ENCODE data around the gene LETM1.

LETM1 gene

DNA sequence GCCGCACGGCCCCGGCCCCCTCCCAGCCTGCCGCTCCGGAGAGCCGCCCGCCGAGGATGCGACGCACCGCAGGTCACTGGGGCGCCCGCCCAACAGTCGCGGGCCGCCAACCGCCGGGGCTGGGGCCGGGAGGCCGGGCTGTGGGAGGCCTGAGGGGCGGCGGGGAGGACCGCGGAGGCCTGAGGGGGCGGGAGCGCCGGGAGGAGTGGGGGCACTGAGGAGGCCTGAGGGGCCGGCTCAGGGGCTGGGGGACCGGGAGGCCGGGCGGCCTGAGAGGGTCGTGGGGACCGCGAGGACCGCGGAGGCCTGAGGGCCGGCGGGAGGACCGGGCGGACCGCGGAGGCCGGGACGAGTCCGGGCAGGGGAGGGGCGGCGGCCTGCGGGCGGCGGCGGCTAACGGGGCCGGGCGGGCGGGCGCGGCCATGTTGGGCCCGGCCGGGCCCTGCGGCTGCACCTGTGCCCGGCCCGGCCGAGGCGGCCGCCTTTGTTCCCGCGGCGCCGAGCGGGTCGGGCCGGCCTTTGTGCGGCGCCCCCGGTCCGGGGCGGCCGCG, 15.6 kb upstream of the LETM1 start:
- DNase-seq, result no peak

DNA sequence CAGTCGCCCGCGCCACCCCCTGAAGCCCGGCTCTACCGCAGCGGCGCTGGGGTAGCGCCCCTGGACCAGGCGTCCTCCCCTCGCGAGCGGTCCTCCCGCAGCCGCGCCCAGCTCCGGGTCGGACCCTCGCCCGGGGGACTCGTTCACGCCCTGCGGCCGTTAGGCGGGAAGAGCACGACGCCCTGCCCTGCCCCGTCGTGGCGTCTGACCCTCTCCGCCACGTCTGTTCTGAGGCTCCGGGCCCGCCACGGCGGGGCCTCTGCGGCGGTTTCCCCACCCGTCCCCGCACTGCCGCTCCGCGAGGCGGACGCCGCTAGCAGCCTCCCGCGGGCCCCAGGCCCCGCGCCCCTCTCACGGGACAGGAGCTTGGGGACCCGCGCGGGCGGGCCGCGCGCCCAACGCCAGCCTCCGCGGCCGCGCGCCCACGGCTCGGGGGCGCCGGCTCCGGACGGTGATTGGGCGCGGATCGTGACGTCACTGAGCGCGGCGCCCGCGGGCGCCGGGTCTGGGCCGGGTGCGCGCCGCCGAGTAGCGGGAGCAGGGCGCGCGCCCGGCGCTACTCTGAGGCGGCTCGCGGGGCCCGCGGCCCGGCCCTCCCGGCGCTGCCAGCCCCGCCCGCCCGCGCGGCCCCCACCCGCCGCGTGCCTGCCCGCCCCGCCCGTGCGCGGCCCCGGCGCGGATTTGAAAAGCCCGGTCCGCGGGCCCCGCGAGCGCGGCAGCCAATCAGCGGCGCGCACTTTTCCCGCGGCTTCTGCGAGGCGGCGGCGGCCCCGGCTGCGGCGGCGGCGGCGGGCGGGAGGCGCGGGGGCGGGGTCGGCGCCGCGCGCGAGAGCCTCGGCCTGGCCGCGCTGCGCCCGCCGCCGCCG, 14.9 kb upstream of the LETM1 start, which contains the start of gene NSD2:
Gene NSD2 (plus strand): TSS at position 816 of the 866 bp plus-strand sequence. CDS start 29,262 bp downstream, outside the sequence.
- DNase-seq, result peak; percentile 89

DNA sequence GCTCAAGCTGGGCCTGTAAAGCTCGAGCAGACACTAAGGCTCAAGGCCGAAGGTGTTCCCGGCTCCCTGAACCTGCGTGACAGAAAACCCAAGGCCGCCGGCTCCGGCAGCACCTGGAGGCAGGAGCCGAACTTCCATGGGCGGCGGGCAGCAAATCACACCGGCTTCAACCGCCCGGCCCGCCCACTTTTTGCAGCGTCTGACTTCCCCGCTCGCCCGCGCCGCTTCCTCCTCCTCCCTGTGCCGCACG, 14.3 kb upstream of the LETM1 start:
- DNase-seq, result peak; percentile 77

DNA sequence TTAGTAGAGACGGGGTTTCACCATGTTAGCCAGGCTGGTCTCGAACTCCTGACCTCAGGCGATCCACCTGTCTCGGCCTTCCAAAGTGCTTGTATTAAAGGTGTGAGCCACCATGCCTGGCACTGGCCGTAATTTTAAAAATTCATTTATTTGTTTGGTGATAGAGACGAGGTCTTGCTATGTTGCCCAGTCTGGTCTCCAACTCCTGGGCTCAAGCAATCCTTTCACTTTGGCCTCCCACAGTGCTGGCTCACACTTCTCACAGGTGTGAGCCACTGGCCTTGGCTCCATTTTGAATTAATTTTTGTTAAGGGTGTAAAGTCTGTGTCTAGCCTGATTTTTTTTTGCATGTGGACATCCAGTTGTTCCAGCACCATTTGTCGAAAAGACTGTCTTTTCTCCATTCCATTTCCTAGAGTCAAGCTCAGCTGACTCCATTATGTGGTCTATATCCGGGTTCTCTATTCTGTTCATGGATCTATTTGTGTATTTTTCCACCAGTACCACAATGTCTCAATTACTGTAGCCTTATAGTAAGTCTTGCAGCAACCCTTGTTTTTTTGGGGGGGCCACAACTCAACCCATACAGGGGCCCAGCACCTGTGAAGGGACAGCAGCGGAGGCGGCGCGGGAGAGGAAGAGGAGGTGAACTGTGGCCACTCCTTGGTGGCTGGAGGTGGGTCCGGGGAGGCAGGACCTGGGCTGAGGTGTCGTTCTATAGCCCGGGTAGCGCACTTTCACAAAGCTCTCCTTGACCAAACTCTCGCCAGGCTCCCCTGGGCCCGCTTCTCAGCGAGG, 13.8 kb upstream of the LETM1 start:
- DNase-seq, result no peak

DNA sequence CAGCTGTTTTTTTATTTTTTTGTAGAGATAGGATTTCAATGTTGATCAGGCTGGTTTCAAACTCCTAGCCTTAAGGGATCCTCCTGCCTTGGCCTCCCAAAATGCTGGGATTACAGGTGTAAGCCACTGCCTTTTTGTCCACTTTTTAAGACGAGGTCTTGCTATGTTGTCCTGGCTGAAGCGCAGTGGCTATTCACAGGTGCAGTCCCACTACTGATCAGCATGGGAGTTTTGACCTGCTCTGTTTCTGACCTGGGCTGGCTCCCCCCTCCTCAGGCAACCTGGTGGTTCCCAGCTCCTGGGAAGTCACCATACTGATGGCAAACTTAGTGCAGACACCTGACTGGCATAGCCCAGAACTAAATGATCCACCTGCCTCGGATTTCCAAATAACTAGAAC, 13.0 kb upstream of the LETM1 start:
- no peak for DNase-seq

DNA sequence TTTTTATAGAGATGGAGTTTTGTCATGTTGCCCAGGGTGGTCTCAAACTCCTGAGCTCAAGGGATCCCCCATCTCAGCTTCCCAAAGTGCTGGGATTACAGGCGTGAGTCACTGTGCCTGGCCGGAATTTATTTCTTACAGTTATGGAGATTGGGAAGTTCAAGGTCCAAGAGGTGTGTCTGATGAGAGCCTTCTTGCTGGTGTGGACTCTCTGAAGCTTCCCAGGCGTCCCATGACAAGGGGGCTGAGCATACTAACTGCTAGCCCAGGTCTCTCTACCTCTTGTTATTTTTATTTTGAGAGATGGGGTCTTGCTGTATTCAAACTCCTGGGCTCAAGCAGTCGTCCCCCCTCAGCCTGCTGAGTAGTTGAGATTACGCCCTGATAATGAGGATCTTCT, 12.3 kb upstream of the LETM1 start:
- no peak for DNase-seq

DNA sequence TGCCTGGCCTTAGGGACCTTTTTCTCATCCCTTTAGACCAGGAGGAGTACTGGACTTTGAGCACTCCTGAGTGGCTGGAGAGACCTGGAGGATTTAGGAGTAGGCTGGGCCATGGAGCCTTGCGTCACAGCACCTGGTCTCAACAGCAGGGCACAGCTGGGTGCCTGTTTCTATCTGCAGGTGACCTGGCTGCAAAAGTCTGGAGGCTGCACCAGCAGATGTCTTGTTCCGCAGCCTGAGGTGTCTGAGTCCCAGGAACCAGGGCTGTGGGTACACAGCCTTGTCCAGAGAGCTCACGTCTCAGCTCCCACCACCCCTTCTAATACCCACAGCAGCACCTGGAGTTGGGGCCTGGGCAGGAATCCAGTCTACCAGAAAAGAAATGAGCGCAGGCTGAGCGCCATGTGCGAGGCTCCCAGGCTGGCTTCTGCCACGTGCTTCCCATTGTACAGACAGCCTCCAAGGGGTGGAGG, 10.3 kb upstream of the LETM1 start:
- no peak for DNase-seq

DNA sequence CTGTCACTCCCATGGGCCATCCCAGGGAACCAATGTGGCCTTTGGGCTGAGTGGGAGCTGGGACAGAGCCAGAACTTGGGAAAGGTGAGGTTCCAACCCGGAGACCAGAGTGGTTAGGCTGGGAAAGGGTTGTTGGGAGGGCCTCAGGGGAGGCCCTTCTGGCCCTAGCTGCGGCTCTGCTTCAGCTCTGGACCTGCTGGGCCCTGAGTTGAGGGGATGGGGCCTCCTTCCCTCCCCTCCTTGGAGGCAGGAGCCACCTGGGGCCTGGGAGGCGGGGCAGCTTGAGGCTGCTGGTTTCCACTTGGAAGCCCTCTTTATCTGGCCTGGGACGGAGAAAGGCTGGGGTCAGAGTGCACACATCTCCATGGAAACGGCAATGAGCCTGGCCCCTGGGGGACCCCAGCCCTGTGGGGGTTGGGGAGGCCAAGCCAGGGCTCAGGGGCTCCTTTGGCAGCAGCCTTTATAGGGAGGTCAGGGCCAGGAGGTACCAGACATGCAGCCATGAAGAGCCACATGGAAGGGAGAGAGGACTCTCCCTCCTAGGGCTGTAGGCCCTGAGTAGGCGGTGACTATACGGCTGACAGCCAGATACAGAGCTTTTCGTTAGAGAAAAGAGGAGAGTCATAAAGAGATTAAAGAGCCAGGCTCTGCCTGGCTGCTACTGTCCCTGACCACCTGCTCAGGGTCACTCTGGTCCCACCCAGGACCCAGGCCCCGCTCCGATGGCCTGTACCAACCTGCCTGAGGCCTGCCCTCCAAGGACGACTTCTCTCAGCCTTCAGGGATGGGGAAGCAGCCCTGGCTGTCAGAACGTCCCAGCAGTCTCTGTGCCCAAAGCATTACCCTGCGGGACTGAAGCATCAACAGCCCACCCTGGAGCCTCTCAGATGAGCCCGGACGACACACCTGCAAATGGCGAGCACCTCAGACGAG, 8.4 kb upstream of the LETM1 start:
- DNase-seq, result no peak

DNA sequence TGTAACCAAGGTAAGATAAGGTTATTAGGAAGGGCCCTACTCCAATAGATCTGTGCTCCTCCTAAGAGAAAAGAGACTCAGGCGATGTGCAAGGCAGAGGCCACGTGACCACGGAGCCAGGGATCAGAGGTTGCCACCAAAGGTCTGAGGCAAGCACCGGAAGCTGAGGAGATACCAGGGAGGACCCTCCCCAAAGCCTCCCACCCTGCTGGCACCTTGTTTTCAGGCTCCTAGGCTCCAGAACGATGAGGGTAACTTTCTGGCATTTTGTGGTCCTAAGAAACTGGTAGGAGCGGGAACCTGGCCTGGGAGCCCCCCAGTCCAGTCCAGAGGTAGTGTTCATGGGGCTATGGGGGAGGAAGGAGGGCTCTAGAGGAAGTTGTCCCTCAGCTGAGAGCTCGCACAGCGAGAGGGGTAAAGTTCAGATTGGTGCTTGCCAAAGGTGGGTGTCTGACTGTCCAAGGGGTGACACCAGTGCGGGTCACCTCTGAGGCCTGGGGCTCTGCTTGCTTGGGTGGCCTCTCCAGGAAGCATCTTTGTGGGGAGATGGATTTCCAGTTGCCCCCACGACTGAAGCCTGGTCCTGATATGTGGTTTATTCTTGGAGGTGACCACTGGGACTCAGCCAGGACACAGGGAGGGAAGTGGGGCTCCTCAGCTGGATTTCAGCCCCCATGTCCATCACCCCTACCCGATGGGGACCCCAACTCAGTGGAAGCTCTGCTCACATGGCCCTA, 7.5 kb upstream of the LETM1 start:
- no peak for DNase-seq

DNA sequence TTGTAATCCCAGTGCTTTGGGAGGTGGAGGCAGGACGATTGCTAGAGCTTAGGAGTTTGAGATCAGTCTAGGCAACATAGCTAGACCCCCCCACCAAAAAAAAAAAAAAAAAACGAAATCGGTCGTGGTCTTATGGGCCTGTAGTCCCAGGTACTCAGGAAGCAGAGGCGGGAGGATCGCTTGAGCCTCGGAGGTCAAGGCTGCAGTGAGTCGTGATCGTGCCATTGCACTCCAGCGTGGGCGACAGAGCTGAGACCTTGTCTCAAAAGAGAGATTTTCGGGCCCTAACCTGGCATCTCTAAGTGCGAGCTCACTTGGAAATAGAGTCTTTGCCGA, 7.0 kb upstream of the LETM1 start:
- DNase-seq, result no peak

DNA sequence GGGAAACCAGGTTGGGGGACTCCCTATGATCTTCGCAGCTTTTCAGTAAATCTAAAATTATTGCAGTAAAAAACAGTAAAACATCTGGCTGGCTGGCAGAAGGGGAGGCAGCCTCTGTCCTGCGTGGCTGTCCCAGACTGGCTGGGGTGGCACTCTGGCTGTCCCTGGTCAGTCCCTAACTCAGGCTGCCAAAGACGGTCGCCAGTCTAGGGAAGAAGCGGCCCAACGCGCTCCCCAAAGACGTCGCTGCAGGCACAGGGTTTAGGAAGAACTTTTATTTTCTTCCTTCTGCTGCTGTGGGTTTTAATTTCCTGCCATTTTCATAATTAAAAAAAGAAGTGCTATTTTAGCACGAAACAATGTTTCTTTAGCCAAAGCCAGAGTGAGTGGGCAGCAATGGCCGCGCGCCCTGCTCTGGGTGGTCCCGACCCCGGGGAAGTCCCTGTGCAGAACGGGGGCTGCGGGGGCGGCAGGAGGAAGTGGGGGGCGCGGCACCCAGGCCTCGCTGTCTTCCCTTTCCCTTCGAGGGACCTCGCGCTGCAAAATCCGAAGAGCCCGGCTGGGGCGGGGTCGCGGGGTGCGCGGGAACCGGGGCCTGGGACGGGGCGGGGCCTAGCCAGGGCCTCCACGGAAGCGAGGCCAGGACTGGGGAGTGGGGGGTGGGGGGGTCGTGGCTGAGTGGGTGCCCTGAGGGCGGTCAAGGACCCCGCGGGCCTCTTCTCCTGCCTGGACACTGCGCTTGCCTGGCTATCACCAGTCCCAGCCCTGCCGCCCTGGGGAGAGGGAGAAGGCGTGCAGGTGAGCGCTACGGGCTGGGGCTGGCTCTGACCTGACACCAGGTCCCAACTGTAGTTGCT, 6.3 kb upstream of the LETM1 start:
- DNase-seq, result no peak

DNA sequence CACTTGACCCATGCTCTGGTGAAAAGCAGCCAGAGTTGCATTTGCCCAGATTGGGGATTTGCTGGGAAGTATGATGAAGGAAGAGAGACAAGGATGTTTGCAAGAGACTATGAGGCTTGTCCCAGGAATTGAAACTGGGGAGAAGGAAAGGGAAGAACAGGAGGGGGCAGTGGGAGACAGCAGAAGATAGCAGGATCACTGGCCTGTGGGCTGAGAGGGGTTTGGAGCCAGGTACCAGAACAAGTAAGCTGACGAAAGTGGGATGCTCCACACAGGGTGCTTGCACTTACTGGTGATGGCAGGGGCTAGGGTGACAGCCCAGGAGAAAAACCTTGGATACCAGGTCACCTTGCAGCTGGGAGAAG, 3.4 kb upstream of the LETM1 start:
- DNase-seq, result no peak

DNA sequence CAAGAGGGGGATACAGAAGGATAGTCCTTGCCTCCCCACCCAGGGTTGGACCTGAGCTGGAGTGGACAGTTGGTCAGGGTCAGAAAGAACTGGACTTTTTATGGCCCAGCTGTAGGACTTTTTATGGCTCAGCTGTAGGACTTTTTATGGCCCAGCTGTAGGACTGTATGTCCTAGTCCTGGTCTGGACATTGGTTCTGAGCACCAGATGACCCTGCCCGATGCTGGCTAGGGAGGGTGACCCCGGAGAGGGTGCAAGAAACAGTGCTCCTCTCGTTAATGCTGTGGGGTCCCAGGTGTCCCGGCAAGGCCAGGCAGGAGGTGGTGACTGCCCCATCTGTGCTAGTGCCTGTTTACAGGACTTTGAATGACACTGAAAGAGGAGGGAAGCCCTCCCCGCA, 2.0 kb upstream of the LETM1 start:
- no peak for DNase-seq

DNA sequence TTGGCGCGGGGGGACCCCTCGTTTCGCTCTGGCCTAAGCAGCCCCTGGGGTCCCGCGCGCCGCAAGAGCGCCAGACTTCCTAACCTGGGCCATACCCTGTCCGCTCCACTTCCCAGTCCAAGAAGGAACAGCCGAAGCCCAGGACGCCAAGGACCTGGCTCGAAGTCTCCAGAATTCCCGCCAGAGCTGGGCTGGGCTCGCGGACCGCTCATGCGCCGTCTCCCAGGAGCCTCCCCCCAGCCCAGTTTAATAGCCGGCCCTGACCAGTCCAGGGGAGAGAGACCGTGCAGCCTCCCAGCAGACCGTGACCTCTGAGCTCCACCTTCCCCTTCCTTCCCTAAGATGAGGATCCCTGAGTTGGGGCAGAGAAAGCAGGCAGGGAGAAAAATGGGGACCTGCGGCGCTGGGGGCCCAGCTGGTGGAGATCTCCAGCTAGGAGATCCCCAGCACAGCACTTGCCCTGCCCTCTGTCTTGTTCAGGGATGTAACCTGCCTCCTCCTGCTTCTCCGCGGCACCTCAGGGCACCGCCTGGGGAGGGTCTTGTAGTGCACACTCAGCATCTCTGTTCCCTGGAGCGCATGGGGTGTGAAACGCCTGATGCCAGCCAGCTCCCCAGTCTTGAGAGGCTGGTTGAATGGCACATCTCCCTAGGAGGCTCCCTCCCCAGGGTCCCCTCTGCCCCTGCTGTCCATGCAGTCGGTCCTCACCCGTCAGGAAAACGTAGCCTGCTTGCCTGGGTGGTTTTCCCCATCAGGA, 1.2 kb upstream of the LETM1 start:
- no peak for DNase-seq

DNA sequence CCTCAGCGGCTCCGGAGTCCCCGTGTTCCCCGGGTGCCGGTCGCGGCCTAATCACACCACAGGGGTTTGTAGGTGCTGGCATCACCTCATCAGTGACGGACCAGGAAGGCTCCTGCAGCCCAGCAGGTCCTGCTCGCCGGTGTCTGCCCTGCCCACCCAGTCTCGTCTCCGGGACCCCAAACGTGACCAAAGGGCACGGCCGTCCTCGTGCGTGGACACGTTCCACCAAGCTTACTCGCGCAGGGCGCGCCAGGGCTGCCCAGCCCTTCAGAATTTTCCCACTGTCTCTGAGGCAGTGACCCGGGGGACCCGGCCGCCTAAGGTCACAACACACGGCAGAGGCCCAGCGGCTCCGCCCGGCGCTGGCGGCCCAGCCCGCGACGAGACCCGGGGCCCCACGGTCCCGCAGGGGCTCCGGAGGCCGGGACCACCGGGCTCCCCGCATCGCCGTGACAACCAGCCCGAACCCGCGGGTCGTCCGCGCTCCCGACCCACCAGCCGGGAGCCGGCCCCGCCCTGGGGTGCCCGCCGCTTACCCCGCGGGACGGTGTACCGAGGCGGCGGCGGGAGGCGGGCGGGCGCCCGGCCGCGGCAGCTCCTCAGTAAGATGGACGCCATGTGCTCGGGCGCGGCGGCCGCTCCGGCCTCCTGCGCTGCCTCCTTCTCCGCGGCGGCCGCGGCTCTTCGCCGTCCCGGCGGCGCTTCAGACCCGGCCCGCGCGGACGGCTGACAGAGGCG, 454 bp downstream of the LETM1 start:
- DNase-seq, result no peak

DNA sequence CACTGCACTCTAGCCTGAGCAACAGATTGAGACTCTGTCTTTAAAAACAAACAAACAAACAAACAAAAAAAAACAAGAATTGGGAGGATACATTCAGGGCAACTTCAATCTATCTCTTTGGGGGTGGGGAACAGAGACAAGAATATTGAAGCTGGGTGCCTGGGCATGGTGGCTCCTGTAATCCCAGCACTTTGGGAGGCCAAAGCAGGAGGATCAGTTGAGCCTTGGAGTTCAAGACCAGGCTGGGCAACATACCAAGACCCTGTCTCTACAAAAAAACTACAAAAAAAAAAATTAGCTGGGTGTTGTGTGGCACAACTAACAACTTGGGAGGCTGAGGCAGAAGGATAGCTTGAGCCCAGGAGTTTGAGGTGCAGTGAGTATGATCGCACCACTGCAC, 1.2 kb downstream of the LETM1 start:
- DNase-seq, result no peak

DNA sequence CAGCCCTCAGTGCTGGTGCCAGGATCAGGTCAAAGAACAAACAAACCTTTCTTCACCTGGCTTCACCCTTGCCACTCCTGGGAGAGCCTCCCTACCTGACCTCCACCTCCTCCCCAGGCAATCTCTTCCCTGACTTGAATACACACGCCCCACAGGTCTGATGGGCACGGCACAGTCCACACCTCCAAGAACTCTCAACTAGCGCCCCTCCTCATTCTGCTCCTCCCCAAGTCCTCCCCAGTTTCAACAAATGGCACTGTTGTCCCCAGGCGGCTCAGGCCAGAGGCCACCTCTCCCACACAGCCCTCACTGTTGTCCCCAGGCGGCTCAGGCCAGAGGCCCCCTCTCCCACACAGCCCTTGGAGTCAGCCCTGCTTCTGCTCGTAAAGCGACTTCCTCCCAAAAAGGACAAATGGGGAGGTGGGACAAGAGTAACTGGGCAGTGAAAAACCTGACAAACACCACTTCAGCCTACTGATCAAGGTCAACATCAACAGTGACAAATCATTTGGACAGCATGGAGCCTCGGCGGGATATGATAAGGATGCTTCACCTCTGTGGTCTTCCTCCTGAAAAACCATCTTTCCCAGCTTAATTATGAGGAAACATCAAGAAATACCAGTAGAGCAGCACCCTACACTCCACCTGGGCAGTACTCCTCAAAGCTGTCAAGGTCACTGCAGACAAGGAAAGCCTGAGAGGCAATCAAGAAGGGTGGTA, 2.9 kb downstream of the LETM1 start:
- no peak for DNase-seq

DNA sequence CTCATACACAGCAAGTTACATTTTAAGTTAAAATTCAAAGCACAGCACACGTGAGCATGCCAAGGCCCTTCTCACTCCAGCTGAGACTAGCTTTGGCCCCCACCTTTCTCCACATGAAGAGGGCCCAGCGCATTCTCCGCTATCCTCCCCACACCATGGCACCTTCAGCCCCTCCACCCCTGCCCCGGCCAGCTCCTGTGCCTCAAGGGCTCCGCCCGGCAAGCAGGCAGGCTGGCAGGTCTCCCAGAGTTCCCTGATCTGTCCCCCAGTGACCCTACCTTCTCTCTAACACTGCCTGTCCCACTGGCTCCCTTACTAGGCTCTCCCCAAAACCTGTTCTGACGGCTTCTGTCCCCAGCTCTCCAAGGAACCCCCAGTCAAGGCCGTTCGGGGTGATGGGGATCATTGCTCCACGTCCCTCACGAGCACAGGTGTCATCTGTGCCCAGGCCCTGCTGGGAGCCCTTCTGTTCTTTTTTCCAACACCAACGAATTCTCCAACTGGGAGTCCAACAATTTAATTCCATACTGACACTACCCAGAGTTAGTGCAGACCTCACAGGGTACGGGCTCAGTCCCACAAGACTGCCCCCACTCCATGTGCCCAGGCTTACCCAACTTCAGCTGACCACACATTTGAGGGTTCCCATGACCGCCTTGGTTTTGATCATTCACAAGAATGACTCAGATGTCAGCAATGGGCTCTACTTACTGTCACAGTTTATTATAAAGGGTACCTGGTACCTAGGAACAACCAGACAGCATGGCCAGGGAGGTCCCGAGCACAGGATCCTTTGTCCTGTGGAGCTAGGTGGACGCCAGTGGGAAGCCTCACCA, 4.2 kb downstream of the LETM1 start:
- DNase-seq, result peak; percentile 29
